NCI-H524 (cell line): Measurements from ENCODE around the gene ZNF180.
A peak's percentile ranks its signal among the peaks of the same experiment; 100 is the strongest.
"Not testable (repeated sequence)": the region's sequence is repeated elsewhere in the genome, so short reads cannot be mapped to it uniquely, and the experiment has no call there.

Source experiments
- DNase-seq, 2 experiments: peaks; one replicate each; lab custom pipeline; 2025; lab: John Stamatoyannopoulos, UW

Gene ZNF180

GRCh38 chr19:44499962-44500949 lies at the start of gene ZNF180:
Gene ZNF180, minus strand, starts transcription at chr19:44500522. Its CDS starts 3,188 bp downstream, at chr19:44497334.
- DNase-seq = peak; percentile 85 to 95

GRCh38 chr19:44549507-44549906 lies 49.2 kb upstream of the ZNF180 start:
- DNase-seq = no peak

- no peak for DNase-seq
Observed at GRCh38 chr19:44548736-44549135, 48.4 kb upstream of the ZNF180 start.

GRCh38 chr19:44544031-44544430 lies 43.7 kb upstream of the ZNF180 start:
- no peak for DNase-seq

GRCh38 chr19:44542671-44543070 lies 42.3 kb upstream of the ZNF180 start:
- no peak for DNase-seq

- DNase-seq = no peak
Observed at GRCh38 chr19:44540736-44541135, 40.4 kb upstream of the ZNF180 start.

- DNase-seq = no peak
Observed at GRCh38 chr19:44539991-44540390, 39.7 kb upstream of the ZNF180 start.

- DNase-seq = no peak
Observed at GRCh38 chr19:44539236-44539826, 39.0 kb upstream of the ZNF180 start.

- DNase-seq = not testable (repeated sequence)
Observed at GRCh38 chr19:44535361-44535760, 35.0 kb upstream of the ZNF180 start.

GRCh38 chr19:44532819-44533218 lies 32.5 kb upstream of the ZNF180 start:
- no peak for DNase-seq

- no peak for DNase-seq
Observed at GRCh38 chr19:44530777-44531176, 30.5 kb upstream of the ZNF180 start.

GRCh38 chr19:44529536-44529935 lies 29.2 kb upstream of the ZNF180 start, which contains the start of gene CEACAM20:
Gene CEACAM20, minus strand, starts transcription at chr19:44529675. Its CDS starts 166 bp downstream, at chr19:44529509.
- no peak for DNase-seq

- no peak for DNase-seq
Observed at GRCh38 chr19:44527554-44527953, 27.2 kb upstream of the ZNF180 start.

- DNase-seq = no peak
Observed at GRCh38 chr19:44525721-44526430, 25.6 kb upstream of the ZNF180 start.

- no peak for DNase-seq
Observed at GRCh38 chr19:44521370-44521769, 21.0 kb upstream of the ZNF180 start.

GRCh38 chr19:44517146-44517545 lies 16.8 kb upstream of the ZNF180 start:
- DNase-seq = no peak

- no peak for DNase-seq
Observed at GRCh38 chr19:44515907-44516306, 15.6 kb upstream of the ZNF180 start.

GRCh38 chr19:44515031-44515430 lies 14.7 kb upstream of the ZNF180 start:
- no peak for DNase-seq

GRCh38 chr19:44512326-44513298 lies 12.3 kb upstream of the ZNF180 start:
- DNase-seq = peak in 1 of 2 experiments; percentile 19

GRCh38 chr19:44509478-44509877 lies 9.2 kb upstream of the ZNF180 start:
- DNase-seq = no peak

- no peak for DNase-seq
Observed at GRCh38 chr19:44499559-44499958, 763 bp downstream of the ZNF180 start.
